PC-9 (cell line): ENCODE data around the gene CNFN. TPM values are rescaled to one million over a fixed set of nuclear protein-coding genes. Genes with fewer than 3 reads are reported as not detected.

Experiments
- BruUV-seq: library from RNA; stranded (reverse); fragments of 400-500 nt; replicated peaks from 2 replicates; lab custom pipeline; 2021; lab: Mats Ljungman, UMichigan
- CTCF ChIA-PET: fragments of 300-600 bp; sonication (Branson Sonifier 250); formaldehyde crosslinking; loops from one replicate; lab custom pipeline; 2022; ENCODE audit warnings: antibody characterized with exemption; lab: Charles Lee
- POLR2A ChIA-PET: fragments of 300-600 bp; sonication (Branson Sonifier 250); formaldehyde crosslinking; loops from one replicate; lab custom pipeline; 2022; ENCODE audit warnings: antibody characterized with exemption; ENCODE audit not compliant: unreplicated experiment; lab: Charles Lee
- DNase-seq, 2 experiments: peaks; one replicate each; pipeline versions ENCODE4 v3.0.0 to v3.0.0-alpha.2; 2015 to 2022; ENCODE audit warnings: mixed read lengths in 1 of 2
- H2AFZ ChIP-seq: fragments of 200-600 bp; sonication (generic); 2 replicates; pipeline ENCODE4 v1.8.1; 2017; ENCODE audit warnings: antibody characterized with exemption
- H3F3A ChIP-seq: fragments of 200-600 bp; sonication (generic); 2 replicates; pipeline ENCODE4 v1.8.1; 2017; ENCODE audit warnings: antibody characterized with exemption, mild to moderate bottlenecking, low read depth; ENCODE audit not compliant: insufficient read depth
- H3K27ac ChIP-seq: fragments of 200-600 bp; sonication (generic); 2 replicates; pipeline ENCODE4 v1.6.1; 2016; ENCODE audit warnings: mixed run types
- H3K27me3 ChIP-seq: fragments of 200-600 bp; sonication (generic); 2 replicates; pipeline ENCODE4 v1.6.1; 2016; ENCODE audit warnings: low read depth, mixed run types; ENCODE audit not compliant: insufficient read depth
- H3K36me3 ChIP-seq: fragments of 200-600 bp; sonication (generic); 2 replicates; pipeline ENCODE4 v1.6.1; 2016; ENCODE audit warnings: low read depth, mixed run types
- H3K4me1 ChIP-seq: fragments of 200-600 bp; sonication (generic); replicated peaks from 2 replicates; pipeline ENCODE4 v1.6.1; 2016; ENCODE audit warnings: mixed run types; ENCODE audit not compliant: insufficient read depth
- H3K4me2 ChIP-seq: fragments of 200-600 bp; sonication (generic); 2 replicates; pipeline ENCODE4 v1.6.1; 2017; ENCODE audit warnings: mixed run types
- H3K4me3 ChIP-seq: fragments of 200-600 bp; sonication (generic); 2 replicates; pipeline ENCODE4 v1.6.1; 2016; ENCODE audit warnings: mixed run types
- H3K79me2 ChIP-seq: fragments of 200-600 bp; sonication (generic); 2 replicates; pipeline ENCODE4 v1.6.1; 2017; ENCODE audit warnings: low read depth, mixed run types
- H3K9me2 ChIP-seq: fragments of 200-600 bp; sonication (generic); 2 replicates; pipeline ENCODE4 v1.8.1; 2017; ENCODE audit warnings: mild to moderate bottlenecking; ENCODE audit not compliant: insufficient read depth
- H3K9me3 ChIP-seq: fragments of 200-600 bp; sonication (generic); 2 replicates; pipeline ENCODE4 v1.8.1; 2016; ENCODE audit warnings: low read depth; ENCODE audit not compliant: insufficient read depth
- H4K20me1 ChIP-seq: fragments of 200-600 bp; sonication (generic); 2 replicates; pipeline ENCODE4 v1.8.1; 2017; ENCODE audit not compliant: insufficient read depth
- EZH2 ChIP-seq: fragments of 200-600 bp; sonication (generic); IDR thresholded peaks from 2 replicates; pipeline ENCODE4 v1.8.0; 2017; ENCODE audit warnings: antibody characterized with exemption, low read depth
- intact Hi-C: fragments of 100-400 bp; cut with micrococcal nuclease; formaldehyde crosslinking; loops from one replicate; pipeline ENCODE4 v1.10.0; 2022; ENCODE audit not compliant: unreplicated experiment
- total RNA-seq: library from RNA; stranded (reverse); gene quantifications from 2 replicates; pipeline ENCODE4 v1.2.3, GENCODE V29; 2021
- TF ChIP-seq, protein P1 (sequence below): fragments of 200-600 bp; sonication (generic); conservative IDR thresholded peaks from 2 replicates; pipeline ENCODE4 v1.6.1; 2017; ENCODE audit warnings: mixed run types, antibody characterized with exemption, mild to moderate bottlenecking, moderate library complexity

CNFN gene
- total RNA-seq, 1 experiment from 2014 or later: 4.9 TPM

DNA sequence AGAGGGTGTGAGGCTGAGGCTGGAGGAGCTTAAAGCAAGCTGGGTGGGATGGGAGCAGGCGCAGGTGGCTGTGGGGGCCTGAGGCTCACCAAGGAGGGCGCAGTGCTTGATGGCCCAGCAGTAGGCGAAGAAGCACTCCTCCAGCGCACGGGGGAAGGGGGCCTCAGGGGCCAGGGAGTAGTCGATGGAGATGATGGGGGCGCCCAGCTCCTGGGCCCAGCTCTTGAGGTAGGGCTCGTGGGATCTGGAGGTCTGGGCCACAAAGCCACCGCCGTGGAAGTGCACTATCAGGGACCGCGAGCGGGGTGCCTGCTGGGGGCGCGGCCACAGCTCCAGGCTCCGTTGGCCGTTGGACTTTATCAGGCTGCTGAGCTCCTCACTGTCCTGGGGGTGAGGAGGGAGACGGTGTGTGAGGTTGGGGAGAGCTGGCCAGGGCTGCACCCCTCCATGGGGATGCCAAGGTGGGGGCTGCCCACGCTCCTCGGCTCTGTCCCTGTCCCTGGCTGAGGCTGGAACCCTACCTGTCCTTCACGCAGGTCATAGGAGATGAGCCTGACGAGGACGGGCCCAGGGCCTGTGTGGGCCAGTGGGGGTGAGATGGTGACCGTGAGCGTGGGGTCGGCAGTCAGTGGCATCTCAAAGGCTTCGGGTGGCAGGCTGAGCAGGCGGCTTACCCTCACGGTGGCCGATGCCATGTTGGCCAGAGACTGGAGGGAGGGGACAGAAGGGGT, 17.2 kb upstream of the CNFN start:
- no peaks in the 10 kb centered on the region for H3K27me3 ChIP-seq
- no peaks in the 10 kb centered on the region for H4K20me1 ChIP-seq
- no peaks in the 10 kb centered on the region for H3K79me2 ChIP-seq
- POLR2A ChIA-PET: no interaction called here
- H3K9me3 ChIP-seq: no peaks in the 10 kb centered on the region
- peaks cover 27% of the 10 kb centered on the region for H3K4me1 ChIP-seq
- no peak overlapping the region for H3K27ac ChIP-seq
- CTCF ChIA-PET: no interaction called here
- no peak for DNase-seq
- TF ChIP-seq EZH2: no peak
- TF ChIP-seq, protein P1, sequence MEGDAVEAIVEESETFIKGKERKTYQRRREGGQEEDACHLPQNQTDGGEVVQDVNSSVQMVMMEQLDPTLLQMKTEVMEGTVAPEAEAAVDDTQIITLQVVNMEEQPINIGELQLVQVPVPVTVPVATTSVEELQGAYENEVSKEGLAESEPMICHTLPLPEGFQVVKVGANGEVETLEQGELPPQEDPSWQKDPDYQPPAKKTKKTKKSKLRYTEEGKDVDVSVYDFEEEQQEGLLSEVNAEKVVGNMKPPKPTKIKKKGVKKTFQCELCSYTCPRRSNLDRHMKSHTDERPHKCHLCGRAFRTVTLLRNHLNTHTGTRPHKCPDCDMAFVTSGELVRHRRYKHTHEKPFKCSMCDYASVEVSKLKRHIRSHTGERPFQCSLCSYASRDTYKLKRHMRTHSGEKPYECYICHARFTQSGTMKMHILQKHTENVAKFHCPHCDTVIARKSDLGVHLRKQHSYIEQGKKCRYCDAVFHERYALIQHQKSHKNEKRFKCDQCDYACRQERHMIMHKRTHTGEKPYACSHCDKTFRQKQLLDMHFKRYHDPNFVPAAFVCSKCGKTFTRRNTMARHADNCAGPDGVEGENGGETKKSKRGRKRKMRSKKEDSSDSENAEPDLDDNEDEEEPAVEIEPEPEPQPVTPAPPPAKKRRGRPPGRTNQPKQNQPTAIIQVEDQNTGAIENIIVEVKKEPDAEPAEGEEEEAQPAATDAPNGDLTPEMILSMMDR: no peak
- BruUV-seq: no TSS peak
- H2AFZ ChIP-seq: no peak overlapping the region
- H3K4me3 ChIP-seq: no peak overlapping the region
- no peaks in the 10 kb centered on the region for H3K9me2 ChIP-seq
- no peaks in the 10 kb centered on the region for H3K36me3 ChIP-seq
- intact Hi-C loops: no loop called here
- no peak overlapping the region for H3K4me2 ChIP-seq
- peaks cover 4% of the 10 kb centered on the region; the same call in 1 of the 2 replicates for H3F3A ChIP-seq

DNA sequence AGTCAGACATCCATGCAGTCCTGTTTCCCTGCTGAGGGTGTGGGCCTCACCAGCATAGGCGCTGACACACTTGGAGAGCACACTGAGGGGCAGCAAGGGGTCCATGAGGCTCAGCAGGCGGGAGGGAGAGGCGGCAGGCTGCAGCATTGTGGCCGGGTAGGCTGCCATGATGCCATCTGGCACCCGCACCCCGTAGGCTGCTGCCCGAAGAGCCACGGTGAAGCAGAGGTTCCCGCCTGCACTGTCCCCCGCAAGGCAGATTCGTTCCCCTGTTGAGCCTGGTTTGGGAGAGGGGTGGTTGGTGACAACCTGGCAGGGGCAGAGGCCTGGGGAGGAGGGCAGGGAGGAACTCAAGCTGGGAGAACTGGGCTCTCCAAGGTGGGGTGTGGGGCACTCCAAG, 16.0 kb upstream of the CNFN start:
- Histone ChIP-seq H4K20me1 (no peaks in the 10 kb centered on the region), H3K4me1 (peaks cover 18% of the 10 kb centered on the region), H3K36me3 (no peaks in the 10 kb centered on the region), H3K9me3 (no peaks in the 10 kb centered on the region), H3K27ac (no peak overlapping the region), H3K27me3 (no peaks in the 10 kb centered on the region), H3K4me2 (no peak overlapping the region), H3K9me2 (no peaks in the 10 kb centered on the region), H2AFZ (no peak overlapping the region), H3K79me2 (no peaks in the 10 kb centered on the region), H3K4me3 (no peak overlapping the region), H3F3A (peaks cover 4% of the 10 kb centered on the region; the same call in 1 of the 2 replicates)
- ChIA-PET CTCF (no interaction called here), POLR2A (interaction anchor here (0.6 kb wide), 1 partner anchor 360 kb away, joined by 4 read pairs; no protein-coding TSS in a partner anchor)
- intact Hi-C loops: no loop called here
- TF ChIP-seq, protein P1: no peak
- TF ChIP-seq EZH2: no peak
- no peak for DNase-seq
- BruUV-seq: no TSS peak

DNA sequence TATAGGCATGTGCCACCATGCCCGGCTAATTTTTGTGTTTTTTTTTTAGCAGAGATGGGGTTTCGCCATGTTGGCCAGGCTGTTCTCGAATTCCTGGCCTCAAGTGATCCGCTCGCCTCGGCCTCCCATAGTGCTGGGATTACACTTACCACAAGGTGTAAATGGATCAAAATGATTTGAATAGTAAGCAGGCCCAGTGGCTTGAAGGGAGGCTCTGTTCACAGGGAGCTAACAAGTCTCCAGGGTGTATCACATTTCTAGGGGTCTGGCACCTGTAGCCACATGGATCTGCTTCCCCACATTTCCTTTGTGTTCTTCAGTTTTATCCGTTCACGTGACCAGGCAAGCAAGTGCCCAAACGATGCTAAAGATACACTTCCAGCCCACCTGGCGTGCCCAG, 13.5 kb upstream of the CNFN start:
- ChIA-PET POLR2A (interaction anchor here (0.6 kb wide), 1 partner anchor 8 kb away, joined by 4 read pairs; no protein-coding TSS in a partner anchor), CTCF (interaction anchor here (0.6 kb wide), 1 partner anchor 17 kb away, joined by 3 read pairs; no protein-coding TSS in a partner anchor)
- no peaks in the 10 kb centered on the region for H3K27me3 ChIP-seq
- no peaks in the 10 kb centered on the region for H3K36me3 ChIP-seq
- 0 out of 2 replicates have a peak, but pooled peaks cover 2% of the 10 kb centered on the region for H3K4me1 ChIP-seq
- no peaks in the 10 kb centered on the region for H3K79me2 ChIP-seq
- intact Hi-C loops: no loop called here
- H3K9me3 ChIP-seq: no peaks in the 10 kb centered on the region
- H3K4me3 ChIP-seq: no peak overlapping the region
- no peak overlapping the region for H3K27ac ChIP-seq
- no TSS peak for BruUV-seq
- H3F3A ChIP-seq: peaks cover 8% of the 10 kb centered on the region; the same call in 1 of the 2 replicates
- H3K9me2 ChIP-seq: no peaks in the 10 kb centered on the region
- H2AFZ ChIP-seq: no peak overlapping the region
- H4K20me1 ChIP-seq: no peaks in the 10 kb centered on the region
- peak in 1 of 2 experiments; percentile 16 for DNase-seq
- no peak overlapping the region for H3K4me2 ChIP-seq
- no peak for TF ChIP-seq EZH2
- TF ChIP-seq, protein P1: no peak
